GM21360 (cell line): ENCODE measurements around the gene SLC15A5.

ENCODE experiments used
- ATAC-seq: cut with Tn5 transposase; IDR thresholded peaks from one replicate; pipeline ENCODE4 v1.9.1; 2021; ENCODE audit warnings: mild to moderate bottlenecking, moderate library complexity; ENCODE audit not compliant: unreplicated experiment

Gene SLC15A5

DNA sequence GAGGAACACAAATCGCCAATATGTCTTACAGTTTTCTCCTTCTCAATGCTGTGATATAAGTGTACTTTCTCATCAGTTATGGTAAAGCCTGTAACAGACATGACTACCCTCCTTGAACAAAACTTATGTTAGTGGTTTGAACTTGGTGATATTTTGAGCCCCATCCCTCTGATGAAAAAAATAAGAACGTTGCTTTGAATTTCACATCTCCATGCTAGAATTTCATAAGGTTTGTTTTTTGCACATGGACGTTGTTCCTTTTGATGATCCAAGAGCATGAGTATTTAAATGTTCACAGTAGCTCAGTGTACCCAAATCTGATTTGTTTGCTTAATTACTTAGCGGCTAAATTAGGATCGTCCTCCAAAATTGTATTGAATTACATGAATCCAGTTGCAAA is at the start of gene SLC15A5:
SLC15A5 (minus strand) TSS at position 101 of the 400 bp plus-strand sequence; CDS start at position 101, 0 bp downstream.
- ATAC-seq: no peak

DNA sequence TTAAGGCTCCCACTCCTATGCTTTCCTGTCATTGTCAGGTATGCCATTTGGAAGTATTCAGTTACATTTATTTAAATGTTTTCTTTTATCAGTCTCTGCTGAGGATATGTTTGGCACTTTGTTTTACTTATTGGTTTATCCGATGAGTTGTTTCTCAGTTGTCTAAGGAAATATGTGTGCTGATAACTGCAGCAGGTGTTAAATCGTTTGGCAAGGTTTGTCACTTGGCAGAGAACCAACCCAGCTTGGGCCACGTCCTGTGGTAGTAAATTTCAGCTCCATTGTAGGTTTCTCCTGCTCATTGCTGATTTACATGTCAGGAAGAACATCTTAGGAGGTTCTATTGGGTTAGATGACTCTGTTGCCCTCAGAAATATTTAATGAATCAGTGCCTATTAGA is 47.9 kb upstream of the SLC15A5 start:
- no peak for ATAC-seq

DNA sequence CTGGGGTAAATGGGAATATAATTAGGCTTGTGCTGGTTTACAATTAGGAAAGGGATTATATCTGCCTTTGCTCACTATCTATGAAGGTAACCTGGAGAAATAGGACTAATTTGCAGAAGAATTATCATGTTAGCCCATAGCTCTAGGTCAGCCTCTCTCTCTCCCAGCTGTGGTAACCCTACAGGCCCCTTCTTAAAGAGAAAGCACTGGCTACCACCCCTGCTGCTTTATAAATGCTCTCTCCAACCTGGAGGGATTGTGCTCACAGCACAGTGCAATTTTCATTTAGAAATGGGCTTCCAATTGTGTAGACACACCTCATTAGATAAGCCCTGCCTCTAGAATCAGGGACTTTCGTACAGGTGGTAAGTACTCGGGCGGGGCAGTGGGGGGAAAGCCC is 47.3 kb upstream of the SLC15A5 start:
- ATAC-seq: no peak

GRCh38 chr12:16324272-16324671 is 46.8 kb upstream of the SLC15A5 start:
- no peak for ATAC-seq

- ATAC-seq: no peak
Measured at GRCh38 chr12:16323638-16324037, 46.2 kb upstream of the SLC15A5 start.

DNA sequence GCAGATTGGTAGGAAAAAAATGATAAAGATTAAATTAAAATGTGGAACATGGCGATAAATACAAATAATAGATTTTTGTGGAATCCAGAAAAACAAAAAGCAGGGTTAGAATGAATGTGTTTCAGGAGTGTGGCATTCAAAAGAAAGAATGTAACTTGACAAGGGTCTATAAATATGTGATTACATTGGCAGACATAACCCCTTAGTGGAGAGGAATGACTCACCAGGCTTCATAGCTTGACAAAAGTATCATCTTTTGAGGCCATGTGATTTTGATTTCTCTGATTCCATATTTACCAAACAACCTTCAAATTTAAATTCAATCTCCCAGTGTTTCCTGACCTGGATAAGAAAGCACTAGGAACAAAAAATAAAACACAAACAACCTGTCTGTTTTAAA is 45.5 kb upstream of the SLC15A5 start:
- no peak for ATAC-seq

GRCh38 chr12:16310934-16311333 is 33.4 kb upstream of the SLC15A5 start:
- no peak for ATAC-seq

- ATAC-seq: no peak
Measured at GRCh38 chr12:16307856-16308475, 30.5 kb upstream of the SLC15A5 start.

- no peak for ATAC-seq
Measured at GRCh38 chr12:16303939-16304338, 26.5 kb upstream of the SLC15A5 start.

- no peak for ATAC-seq
Measured at GRCh38 chr12:16300736-16301135, 23.3 kb upstream of the SLC15A5 start.

- ATAC-seq: no peak
Measured at GRCh38 chr12:16300122-16300521, 22.6 kb upstream of the SLC15A5 start.

DNA sequence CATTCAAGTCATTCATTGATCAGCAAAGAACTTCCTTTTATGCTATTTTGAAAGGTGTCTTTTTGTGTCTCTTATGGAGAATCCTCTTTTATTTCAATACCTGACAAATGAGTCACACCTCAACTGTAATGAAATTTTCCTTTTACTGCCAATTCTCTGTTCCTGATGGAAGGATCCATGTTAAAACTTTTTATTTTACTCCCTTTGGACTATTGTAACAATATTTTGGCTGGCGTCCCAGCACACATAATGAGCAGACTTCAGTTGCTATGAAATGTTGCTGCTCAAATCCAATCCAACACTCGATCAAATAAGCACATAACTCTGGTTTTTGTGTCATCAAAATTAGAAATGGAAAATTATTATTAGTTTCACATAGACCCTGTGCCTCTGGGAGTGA is 21.9 kb upstream of the SLC15A5 start:
- no peak for ATAC-seq

- no peak for ATAC-seq
Measured at GRCh38 chr12:16297521-16297920, 20.0 kb upstream of the SLC15A5 start.

- ATAC-seq: no peak
Measured at GRCh38 chr12:16294376-16294956, 17.0 kb upstream of the SLC15A5 start.

DNA sequence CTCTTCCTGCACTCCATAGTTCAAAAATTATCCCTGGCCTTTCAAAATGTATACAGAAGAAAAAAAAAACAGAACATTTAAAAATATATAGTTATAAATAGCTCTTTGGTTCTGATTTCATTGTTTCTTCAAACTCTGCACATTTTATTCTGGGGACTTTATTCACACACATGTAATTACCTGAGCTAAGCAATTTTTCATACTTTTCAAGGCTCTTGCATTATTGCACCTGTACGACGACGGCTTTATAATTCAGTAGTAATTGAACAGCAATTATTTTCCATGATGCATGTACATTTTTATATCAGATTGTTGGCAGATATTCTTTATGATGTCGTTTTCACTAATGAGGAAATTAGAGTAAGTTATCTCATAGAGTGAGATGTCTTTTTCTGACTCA is 13.5 kb upstream of the SLC15A5 start:
- no peak for ATAC-seq

DNA sequence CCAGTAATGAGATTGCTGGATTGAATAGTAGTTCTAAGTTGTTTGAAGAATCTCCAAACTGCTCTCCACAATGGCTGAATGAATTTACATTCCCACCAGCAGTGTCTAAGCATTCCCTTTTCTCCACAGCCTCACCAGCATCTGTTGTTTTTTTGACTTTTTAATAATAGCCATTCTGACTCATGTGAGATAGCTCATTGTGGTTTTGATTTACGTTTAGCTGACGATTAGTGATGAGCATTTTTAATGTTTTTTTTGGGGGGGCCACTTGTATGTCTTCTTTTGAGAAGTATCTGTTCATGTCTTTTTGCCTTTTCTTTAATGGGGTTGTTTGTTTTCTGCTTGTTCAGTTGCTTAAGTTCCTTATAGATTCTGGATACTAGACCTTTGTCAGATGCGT is 8.1 kb upstream of the SLC15A5 start:
- ATAC-seq: no peak

DNA sequence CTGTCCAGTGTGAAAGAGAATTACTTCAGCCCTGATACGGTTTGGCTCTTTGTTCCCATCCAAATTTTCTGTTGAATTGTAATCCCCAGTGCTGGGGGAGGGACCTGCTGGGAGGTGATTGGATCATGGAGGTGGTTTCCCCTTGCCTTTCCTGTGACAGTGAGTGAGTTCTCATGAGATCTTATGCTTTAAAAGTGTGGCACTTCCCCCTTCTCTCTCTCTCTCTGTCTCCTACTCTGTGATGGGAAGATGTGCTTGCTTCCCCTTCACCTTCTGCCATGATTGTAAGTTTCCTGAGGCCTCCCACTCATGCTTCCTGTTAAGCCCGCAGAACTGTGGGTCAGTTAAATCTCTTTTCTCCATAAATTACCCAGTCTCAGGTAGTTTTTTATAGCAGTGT is 5.5 kb upstream of the SLC15A5 start:
- no peak for ATAC-seq

- no peak for ATAC-seq
Measured at GRCh38 chr12:16282081-16282480, 4.6 kb upstream of the SLC15A5 start.

GRCh38 chr12:16281157-16281556 is 3.7 kb upstream of the SLC15A5 start:
- no peak for ATAC-seq

GRCh38 chr12:16272222-16272621 is 5.3 kb downstream of the SLC15A5 start:
- ATAC-seq: no peak

GRCh38 chr12:16271062-16271461 is 6.4 kb downstream of the SLC15A5 start:
- no peak for ATAC-seq

GRCh38 chr12:16269946-16270345 is 7.5 kb downstream of the SLC15A5 start:
- no peak for ATAC-seq

DNA sequence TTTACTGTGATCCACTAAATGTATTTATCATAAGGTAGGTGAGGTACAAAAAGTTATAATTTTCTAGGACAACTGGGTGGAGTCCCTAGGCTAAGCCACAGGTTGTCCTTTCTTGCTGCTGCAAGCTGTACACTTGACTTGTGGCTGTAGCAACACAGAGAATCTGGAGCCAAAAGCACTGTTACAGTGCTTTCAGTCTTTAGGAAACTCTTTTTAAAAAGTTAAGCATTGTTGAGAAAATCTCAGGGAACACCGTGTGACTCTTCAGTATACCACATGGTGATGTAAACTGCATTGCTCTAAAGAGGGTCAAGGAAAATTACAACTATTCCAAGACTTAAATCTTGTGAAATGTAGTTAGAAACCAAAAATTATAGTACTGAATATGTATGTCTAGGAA is 11.4 kb downstream of the SLC15A5 start:
- no peak for ATAC-seq
